CD4-positive, alpha-beta T cell treated with Interleukin-15 for 1 hour (primary cell): ENCODE results near the gene ASAP2.

Source experiments
- DNase-seq: peaks from one replicate; pipeline ENCODE4 v3.0.0-alpha.2; 2020

The ASAP2 gene

GRCh38 chr2:9300214-9300613, 93.6 kb downstream of the ASAP2 start:
- no peak for DNase-seq

- no peak for DNase-seq
Measured at GRCh38 chr2:9300829-9301453, 94.3 kb downstream of the ASAP2 start.

- DNase-seq, result no peak
Measured at GRCh38 chr2:9302755-9303154, 96.1 kb downstream of the ASAP2 start.

GRCh38 chr2:9303528-9304225, 97.1 kb downstream of the ASAP2 start:
- no peak for DNase-seq

- no peak for DNase-seq
Measured at GRCh38 chr2:9306911-9307310, 100.3 kb downstream of the ASAP2 start.

- no peak for DNase-seq
Measured at GRCh38 chr2:9307535-9307934, 100.9 kb downstream of the ASAP2 start.

- DNase-seq, result no peak
Measured at GRCh38 chr2:9308186-9308955, 101.8 kb downstream of the ASAP2 start.

GRCh38 chr2:9309147-9309546, 102.5 kb downstream of the ASAP2 start:
- no peak for DNase-seq

- no peak for DNase-seq
Measured at GRCh38 chr2:9310377-9310776, 103.8 kb downstream of the ASAP2 start.

GRCh38 chr2:9310798-9311197, 104.2 kb downstream of the ASAP2 start:
- no peak for DNase-seq

- no peak for DNase-seq
Measured at GRCh38 chr2:9311488-9311887, 104.9 kb downstream of the ASAP2 start.

GRCh38 chr2:9312591-9312990, 106.0 kb downstream of the ASAP2 start:
- DNase-seq, result no peak

- DNase-seq, result no peak
Measured at GRCh38 chr2:9313443-9313842, 106.8 kb downstream of the ASAP2 start.

GRCh38 chr2:9315280-9315847, 108.8 kb downstream of the ASAP2 start:
- DNase-seq, result no peak

GRCh38 chr2:9317559-9317958, 110.9 kb downstream of the ASAP2 start:
- DNase-seq, result no peak

GRCh38 chr2:9318461-9319337, 112.1 kb downstream of the ASAP2 start:
- DNase-seq, result no peak

- no peak for DNase-seq
Measured at GRCh38 chr2:9319338-9319715, 112.7 kb downstream of the ASAP2 start.

GRCh38 chr2:9322576-9322975, 116.0 kb downstream of the ASAP2 start:
- DNase-seq, result no peak

- no peak for DNase-seq
Measured at GRCh38 chr2:9325428-9325827, 118.8 kb downstream of the ASAP2 start.

GRCh38 chr2:9326975-9327374, 120.4 kb downstream of the ASAP2 start:
- no peak for DNase-seq

GRCh38 chr2:9327873-9328352, 121.3 kb downstream of the ASAP2 start:
- no peak for DNase-seq

GRCh38 chr2:9328931-9329330, 122.3 kb downstream of the ASAP2 start:
- DNase-seq, result no peak

GRCh38 chr2:9329497-9329896, 122.9 kb downstream of the ASAP2 start:
- DNase-seq, result no peak
